Measurements from ENCODE around the gene LILRB5.
"Not testable (repeated sequence)": the region's sequence is repeated elsewhere in the genome, so short reads cannot be mapped to it uniquely, and the experiment has no call there.

- not testable (repeated sequence) for TF ChIP-seq EZH2 (IDR thresholded peaks at IDR 0.05); POLR2AphosphoS5 (IDR thresholded peaks at IDR 0.05; ENCODE audit: borderline replicate concordance, low read depth, low read length)
Observed at GRCh38 chr19:54280441-54280840, 23.4 kb upstream of the LILRB5 start.

All from SK-N-MC (cell line).